NCI-H2227 treated with DMSO at 0.1 percent for 48 hours (cell line): ENCODE results near the gene MLYCD.
"Not testable (repeated sequence)": the region's sequence is repeated elsewhere in the genome, so short reads cannot be mapped to it uniquely, and the experiment has no call there.

Experiments used
- DNase-seq: peaks from one replicate; lab custom pipeline; 2025; lab: John Stamatoyannopoulos, UW

The MLYCD gene

GRCh38 chr16:83940630-83941378, 41.9 kb downstream of the MLYCD start:
- no peak for DNase-seq

GRCh38 chr16:83941546-83941945, 42.6 kb downstream of the MLYCD start:
- DNase-seq = not testable (repeated sequence)

- no peak for DNase-seq
Measured at GRCh38 chr16:83942074-83942473, 43.2 kb downstream of the MLYCD start.

DNA sequence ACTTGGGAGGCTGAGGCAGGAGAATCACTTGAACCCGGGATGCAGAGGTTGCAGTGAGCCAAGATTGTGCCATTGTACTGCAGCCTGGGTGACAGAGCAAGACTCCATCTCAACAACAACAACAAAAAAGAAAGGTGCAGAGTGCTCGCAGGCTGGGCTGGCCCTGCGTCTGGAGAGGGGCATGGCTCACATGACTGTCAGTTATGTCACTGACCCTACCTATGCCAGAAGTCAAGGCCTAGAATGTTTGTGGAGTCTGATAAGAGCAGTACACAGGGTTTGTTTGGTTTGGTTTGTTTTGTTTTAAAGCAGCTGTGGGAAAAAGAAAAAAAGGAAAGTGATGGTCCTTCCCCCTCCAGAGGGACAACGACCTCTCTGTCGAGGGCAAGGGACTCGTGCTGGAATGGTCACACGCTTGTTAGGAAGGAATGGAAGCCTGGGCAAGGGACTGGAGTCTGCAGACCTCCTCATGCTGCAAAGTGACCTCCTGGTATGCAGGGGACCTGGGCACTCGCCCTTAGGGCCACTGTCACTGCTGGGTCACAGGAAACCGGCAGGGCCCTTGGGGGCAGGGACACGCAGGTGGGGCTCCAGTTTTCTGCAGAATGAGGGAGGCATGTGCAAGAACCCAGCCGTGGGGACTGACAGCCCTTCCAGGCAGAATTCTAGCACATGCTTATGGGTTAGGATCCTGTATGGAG, 44.0 kb downstream of the MLYCD start:
- no peak for DNase-seq

DNA sequence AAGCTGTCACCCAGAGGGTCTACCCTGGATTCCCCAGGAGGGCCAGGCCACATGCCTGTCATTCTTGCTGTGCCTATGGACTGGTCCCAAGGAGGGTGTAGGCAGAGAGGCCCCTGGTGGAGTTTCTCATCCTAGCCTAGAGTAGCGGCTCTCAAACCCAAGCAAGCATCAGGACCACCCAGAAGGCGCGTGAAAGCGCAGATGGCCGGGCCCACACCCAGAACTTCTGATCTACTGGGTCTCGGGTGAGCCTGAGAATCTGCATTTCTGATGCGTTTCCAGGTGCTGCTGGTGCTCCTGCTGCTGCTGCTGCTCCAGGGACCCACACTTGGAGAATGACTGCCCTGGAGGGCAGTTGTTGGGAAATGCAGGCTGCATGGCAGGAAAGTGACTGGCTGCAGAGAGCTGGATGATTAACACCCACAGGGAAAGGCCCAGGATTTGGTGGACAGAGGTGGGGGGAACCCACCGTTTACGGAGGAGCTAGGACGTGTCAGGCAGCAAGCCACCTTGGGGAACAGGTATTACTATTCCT, 44.7 kb downstream of the MLYCD start:
- DNase-seq = no peak

DNA sequence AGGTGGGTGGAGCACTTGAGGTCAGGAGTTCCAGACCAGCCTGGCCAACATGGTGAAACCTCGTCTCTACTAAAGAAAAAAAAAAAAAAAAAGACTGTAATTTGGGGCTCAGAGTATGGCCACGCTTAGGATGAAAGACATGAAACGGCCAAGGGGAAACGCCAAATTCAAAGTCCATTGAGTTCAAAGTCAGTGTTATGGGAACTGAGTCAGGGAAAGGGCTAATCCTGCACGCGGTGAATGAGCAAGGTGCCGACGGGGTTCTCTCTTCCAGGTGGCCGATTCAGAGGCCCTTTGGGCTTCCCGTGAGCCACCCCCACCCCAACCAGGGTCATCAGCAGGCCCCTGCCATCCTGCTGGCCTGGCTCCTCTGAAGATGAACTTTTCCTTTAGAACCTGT, 46.7 kb downstream of the MLYCD start:
- DNase-seq = no peak

- no peak for DNase-seq
Measured at GRCh38 chr16:83946154-83946780, 47.4 kb downstream of the MLYCD start.

GRCh38 chr16:83946781-83947566, 48.1 kb downstream of the MLYCD start:
- no peak for DNase-seq

- no peak for DNase-seq
Measured at GRCh38 chr16:83947642-83948234, 48.8 kb downstream of the MLYCD start.

- DNase-seq = no peak
Measured at GRCh38 chr16:83948914-83949723, 50.2 kb downstream of the MLYCD start.

- DNase-seq = no peak
Measured at GRCh38 chr16:83949724-83950001, 50.7 kb downstream of the MLYCD start.

DNA sequence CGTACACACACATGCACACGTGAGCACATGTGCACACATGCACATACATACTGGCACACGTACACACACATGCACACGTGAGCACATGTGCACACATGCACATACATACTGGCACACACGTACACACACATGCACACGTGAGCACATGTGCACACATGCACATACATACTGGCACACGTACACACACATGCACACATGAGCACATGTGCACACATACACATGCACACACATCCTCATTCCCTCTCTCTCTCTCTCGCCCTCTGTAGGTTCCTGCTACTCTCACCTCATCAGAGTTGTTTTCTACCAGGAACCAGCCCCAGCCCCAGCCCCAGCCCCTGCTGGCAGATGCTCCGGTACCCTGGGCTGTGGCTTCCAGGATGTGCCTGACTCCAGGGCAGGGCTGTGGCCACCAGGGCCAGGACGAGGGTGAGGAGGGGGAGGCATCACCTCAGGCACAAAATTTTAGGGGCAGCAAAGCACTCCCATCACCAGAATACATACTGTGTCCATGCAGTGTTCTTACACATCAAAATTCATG, 52.0 kb downstream of the MLYCD start:
- DNase-seq = not testable (repeated sequence)

- DNase-seq = no peak
Measured at GRCh38 chr16:83951544-83951943, 52.6 kb downstream of the MLYCD start.

- no peak for DNase-seq
Measured at GRCh38 chr16:83952587-83952939, 53.6 kb downstream of the MLYCD start.

DNA sequence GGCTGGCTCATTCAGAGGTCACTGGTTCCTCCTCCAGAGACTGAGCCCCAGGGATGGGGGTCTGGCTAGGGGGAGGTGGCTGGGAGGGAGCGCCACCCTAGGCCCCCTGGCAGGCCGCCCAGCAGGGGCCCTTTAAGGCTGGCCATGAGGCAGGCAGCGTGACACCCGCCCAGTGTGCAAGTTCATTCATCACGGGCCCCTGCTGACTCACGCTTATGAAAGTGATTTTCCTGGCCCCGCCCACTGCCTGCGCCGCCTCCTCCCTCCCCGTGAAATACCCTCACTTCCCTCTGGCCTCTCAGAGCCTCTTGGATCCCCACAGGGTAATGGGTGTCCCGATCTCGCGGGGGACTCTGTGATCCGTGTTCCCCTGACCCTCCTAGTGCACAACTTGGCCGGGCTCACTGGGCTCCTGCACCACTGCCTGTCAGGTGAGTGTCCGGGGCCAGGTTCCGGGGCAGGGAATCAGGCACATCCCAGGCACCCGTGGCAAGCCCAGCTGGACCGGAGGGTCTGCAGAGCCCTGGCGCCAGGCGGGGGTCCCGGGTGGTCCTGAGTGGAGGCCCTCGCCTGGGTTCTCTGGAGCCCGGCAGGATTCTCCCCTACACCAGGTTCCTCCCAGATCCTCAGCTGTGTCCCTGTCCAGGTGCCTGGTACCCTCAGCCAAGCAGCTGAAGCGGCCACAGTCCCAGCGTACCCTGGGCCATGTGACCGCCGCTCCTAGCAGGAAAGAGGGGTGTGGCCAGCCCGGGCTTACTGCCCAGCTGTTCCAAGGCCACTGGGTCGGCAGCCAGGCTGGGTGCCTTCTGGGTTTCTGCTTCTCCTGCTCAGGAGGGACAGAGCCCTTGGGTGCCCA, 54.3 kb downstream of the MLYCD start, which contains the start of gene OSGIN1:
OSGIN1 (plus strand) TSS at position 301 of the 856 bp plus-strand sequence. CDS start 4,432 bp downstream, outside the sequence.
- DNase-seq = peak; percentile 16

- DNase-seq = peak; percentile 15
Measured at GRCh38 chr16:83953796-83954576, 55.1 kb downstream of the MLYCD start.

DNA sequence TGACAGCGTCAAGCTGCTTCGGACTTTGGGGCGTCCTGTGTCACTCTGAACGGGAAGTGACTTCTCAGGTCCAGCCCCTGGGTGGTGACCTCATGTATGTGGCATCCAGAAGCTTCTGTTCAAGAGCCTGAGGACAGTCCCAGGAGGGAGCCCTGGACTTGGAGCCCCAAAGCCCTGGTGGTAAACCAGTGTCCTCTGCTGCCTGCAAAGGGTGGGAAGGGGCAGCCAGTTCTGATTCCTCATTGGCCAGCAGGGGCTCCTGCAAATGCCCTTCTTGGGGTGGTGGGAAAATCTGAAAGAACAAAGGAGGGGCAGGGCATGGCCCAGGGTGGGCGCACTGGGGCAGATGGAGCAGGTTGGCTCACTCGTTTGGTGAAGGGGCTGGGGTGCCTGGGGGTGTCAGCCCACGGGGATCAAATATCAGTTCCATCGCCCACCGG, 55.7 kb downstream of the MLYCD start:
- no peak for DNase-seq

DNA sequence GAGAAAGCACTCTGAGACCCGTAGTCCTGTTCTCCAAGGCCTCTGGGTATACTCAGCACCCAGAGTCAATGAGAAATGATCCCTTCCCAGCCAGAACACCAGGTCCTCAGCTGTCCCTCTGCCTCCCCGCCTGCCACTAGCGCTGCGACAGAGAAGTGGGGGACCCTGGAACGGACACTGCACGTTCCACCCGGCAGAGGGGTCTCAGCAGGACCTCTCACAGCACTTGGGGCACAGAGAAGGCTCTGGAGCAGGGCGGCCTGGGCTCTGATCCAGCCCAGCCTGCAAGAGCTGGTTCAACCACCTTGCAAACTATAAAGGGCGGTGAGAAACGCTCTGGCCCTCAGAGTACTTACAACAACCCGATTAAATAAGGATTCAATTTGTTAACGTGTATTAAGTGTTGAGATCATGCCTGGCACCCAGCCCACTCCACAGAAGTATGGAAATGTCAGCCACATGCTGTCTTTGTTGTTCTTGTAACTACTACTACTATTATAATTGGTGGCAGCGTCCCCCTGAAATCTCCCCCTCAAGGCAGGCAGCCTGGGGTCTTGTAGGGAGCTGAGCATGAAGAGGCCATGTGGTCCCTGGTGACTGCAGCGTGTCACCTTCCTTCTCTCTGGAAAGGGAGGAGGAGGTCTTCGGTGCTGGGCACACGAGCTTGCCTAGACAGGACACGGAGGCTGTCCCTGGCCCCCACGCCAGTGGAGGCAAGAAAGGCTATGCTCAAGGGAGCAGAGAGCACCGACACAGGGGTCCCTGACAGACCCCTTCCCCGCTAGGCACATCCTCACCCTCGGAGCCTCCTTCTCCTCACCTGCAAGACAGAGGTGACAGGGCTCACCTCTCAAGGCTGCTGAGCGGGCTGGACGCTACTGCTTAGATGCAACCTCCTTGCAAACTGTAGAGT, 56.6 kb downstream of the MLYCD start:
- DNase-seq = no peak
